Stimulated activated CD8-positive, alpha-beta memory T cell treated with anti-CD3 and anti-CD28 coated beads, Interleukin-7, amount 100 ng/mL, for 4 hours (primary cell): Measurements from ENCODE around the gene MLEC.
"Not testable (repeated sequence)": the region's sequence is repeated elsewhere in the genome, so short reads cannot be mapped to it uniquely, and the experiment has no call there.

Experiments
- DNase-seq, 2 donors: peaks; one replicate each; pipeline ENCODE4 v3.0.0-alpha.2; 2020; ENCODE audit warnings: low read depth in 2 of 2

The MLEC gene

GRCh38 chr12:120662879-120663278, 24.1 kb upstream of the MLEC start:
- DNase-seq: no peak

- DNase-seq: no peak
Observed at GRCh38 chr12:120663741-120664140, 23.2 kb upstream of the MLEC start.

GRCh38 chr12:120666571-120667390, 20.2 kb upstream of the MLEC start:
- no peak for DNase-seq

GRCh38 chr12:120668091-120668867, 18.7 kb upstream of the MLEC start:
- DNase-seq: no peak

- DNase-seq: no peak
Observed at GRCh38 chr12:120668868-120669840, 17.8 kb upstream of the MLEC start.

GRCh38 chr12:120670237-120670636, 16.7 kb upstream of the MLEC start:
- not testable (repeated sequence) for DNase-seq

GRCh38 chr12:120670667-120671066, 16.3 kb upstream of the MLEC start:
- no peak for DNase-seq

GRCh38 chr12:120674097-120674636, 12.8 kb upstream of the MLEC start:
- DNase-seq: no peak

- DNase-seq: no peak
Observed at GRCh38 chr12:120677765-120678473, 9.0 kb upstream of the MLEC start.

GRCh38 chr12:120678572-120678971, 8.4 kb upstream of the MLEC start:
- no peak for DNase-seq

GRCh38 chr12:120680165-120680738, 6.7 kb upstream of the MLEC start:
- DNase-seq: no peak

GRCh38 chr12:120684523-120684932, 2.4 kb upstream of the MLEC start:
- DNase-seq: no peak

- no peak for DNase-seq
Observed at GRCh38 chr12:120685522-120685921, 1.4 kb upstream of the MLEC start.

GRCh38 chr12:120686151-120686689, 729 bp upstream of the MLEC start:
- peak; percentile 95 to 98 for DNase-seq

GRCh38 chr12:120687578-120688289, 785 bp downstream of the MLEC start:
- DNase-seq: peak; percentile 16 to 19

- no peak for DNase-seq
Observed at GRCh38 chr12:120688527-120689071, 1.6 kb downstream of the MLEC start.

GRCh38 chr12:120689397-120690082, 2.6 kb downstream of the MLEC start:
- DNase-seq: no peak

- no peak for DNase-seq
Observed at GRCh38 chr12:120690083-120690450, 3.1 kb downstream of the MLEC start.

GRCh38 chr12:120690978-120691377, 4.0 kb downstream of the MLEC start:
- no peak for DNase-seq
